NCI-H2081 (cell line): Measurements from ENCODE around the gene ARSG.

Experiments
- DNase-seq, 2 experiments: peaks; one replicate each; lab custom pipeline; 2025; lab: John Stamatoyannopoulos, UW

Gene ARSG

GRCh38 chr17:68378268-68379176 lies 87.2 kb downstream of the ARSG start:
- DNase-seq, result peak; percentile 30 to 60

GRCh38 chr17:68379177-68379510 lies 87.8 kb downstream of the ARSG start:
- DNase-seq, result no peak

- no peak for DNase-seq
Observed at GRCh38 chr17:68379692-68380677, 88.7 kb downstream of the ARSG start.

- DNase-seq, result no peak
Observed at GRCh38 chr17:68381076-68381900, 90.0 kb downstream of the ARSG start.

GRCh38 chr17:68382582-68383085 lies 91.3 kb downstream of the ARSG start:
- DNase-seq, result no peak

GRCh38 chr17:68383120-68383442 lies 91.8 kb downstream of the ARSG start:
- DNase-seq, result no peak

- DNase-seq, result no peak
Observed at GRCh38 chr17:68383443-68384321, 92.4 kb downstream of the ARSG start.

GRCh38 chr17:68384471-68384870 lies 93.2 kb downstream of the ARSG start:
- no peak for DNase-seq

GRCh38 chr17:68384941-68385340 lies 93.6 kb downstream of the ARSG start:
- DNase-seq, result no peak

GRCh38 chr17:68385490-68386215 lies 94.4 kb downstream of the ARSG start:
- no peak for DNase-seq

GRCh38 chr17:68387435-68388218 lies 96.3 kb downstream of the ARSG start:
- DNase-seq, result no peak

- no peak for DNase-seq
Observed at GRCh38 chr17:68389041-68389440, 97.7 kb downstream of the ARSG start.

- no peak for DNase-seq
Observed at GRCh38 chr17:68390888-68391545, 99.7 kb downstream of the ARSG start.

- DNase-seq, result no peak
Observed at GRCh38 chr17:68391561-68392268, 100.4 kb downstream of the ARSG start.

- DNase-seq, result no peak
Observed at GRCh38 chr17:68394608-68395331, 103.5 kb downstream of the ARSG start.

- no peak for DNase-seq
Observed at GRCh38 chr17:68396226-68397107, 105.2 kb downstream of the ARSG start.
